ENCODE measurements around the gene TMEM198. TPM values are rescaled to one million over a fixed set of nuclear protein-coding genes. Genes with fewer than 3 reads are reported as not detected.

TMEM198 gene
- polyA plus RNA-seq, 1 donor from 2014 or later = 44.0 TPM

DNA sequence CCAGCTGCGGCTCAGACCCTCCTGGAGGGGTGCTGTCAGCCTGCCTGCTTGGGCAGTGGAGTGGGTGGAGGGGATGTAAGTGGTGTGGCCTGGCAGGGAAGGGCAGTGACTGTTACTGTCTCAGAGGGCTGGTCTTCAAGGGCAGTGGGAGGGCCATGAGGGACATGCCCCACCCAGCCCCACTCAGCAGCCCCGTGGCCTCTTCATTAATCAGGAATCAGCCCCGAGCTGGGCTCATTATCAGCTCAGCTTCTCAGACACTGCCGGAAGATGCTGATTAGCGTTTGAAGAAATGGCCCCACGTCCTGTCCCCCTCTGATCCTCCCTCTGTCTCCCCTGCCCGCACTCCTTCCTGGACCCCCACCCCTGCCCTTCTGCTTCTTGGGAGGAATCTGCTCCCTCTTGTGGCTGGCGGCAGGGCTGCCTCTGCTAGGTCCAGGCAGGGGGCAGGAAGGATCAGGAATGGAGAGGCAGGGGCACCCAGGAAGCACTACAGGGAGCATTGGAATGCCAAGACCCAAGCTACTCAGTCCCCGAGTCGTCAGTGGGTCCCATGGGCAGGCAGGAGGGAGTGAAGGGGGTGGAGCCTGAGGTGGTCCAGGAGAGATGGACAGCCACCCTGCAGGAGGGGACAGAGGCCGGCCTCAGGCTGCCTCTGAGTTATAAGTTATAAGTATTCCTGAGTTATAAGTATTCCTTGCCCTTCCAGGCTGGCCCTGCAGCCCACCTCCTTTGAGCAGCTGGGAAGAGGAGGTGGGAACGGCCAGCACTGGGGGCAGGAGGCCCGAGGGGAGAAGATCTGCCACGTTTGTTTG, 22.6 kb upstream of the TMEM198 start:
- no peaks in the 10 kb centered on the region for H3K79me2 ChIP-seq (replicated peaks; ENCODE audit: insufficient read depth, low read length)
- H4K20me1 ChIP-seq (ENCODE audit: insufficient read depth) = no peaks in the 10 kb centered on the region
- H3K4me3 ChIP-seq (ENCODE audit: low read length) = no peak overlapping the region
- H2AFZ ChIP-seq (ENCODE audit: low read depth, low read length) = no peak overlapping the region
- no peaks in the 10 kb centered on the region for H3K9me3 ChIP-seq (ENCODE audit: low read length)
- H3K36me3 ChIP-seq (ENCODE audit: insufficient read depth, low read length) = no peaks in the 10 kb centered on the region
- H3K9ac ChIP-seq (ENCODE audit: low read length) = no peak overlapping the region
- no peak overlapping the region for H3K4me2 ChIP-seq (ENCODE audit: low read length)
- no peaks in the 10 kb centered on the region for H3K9me2 ChIP-seq (ENCODE audit: insufficient read depth, low read length)
- peak; percentile 57 for TF ChIP-seq SMC3 (conservative IDR thresholded peaks at IDR 0.05; ENCODE audit: poor library complexity)
- TF ChIP-seq, protein P1, sequence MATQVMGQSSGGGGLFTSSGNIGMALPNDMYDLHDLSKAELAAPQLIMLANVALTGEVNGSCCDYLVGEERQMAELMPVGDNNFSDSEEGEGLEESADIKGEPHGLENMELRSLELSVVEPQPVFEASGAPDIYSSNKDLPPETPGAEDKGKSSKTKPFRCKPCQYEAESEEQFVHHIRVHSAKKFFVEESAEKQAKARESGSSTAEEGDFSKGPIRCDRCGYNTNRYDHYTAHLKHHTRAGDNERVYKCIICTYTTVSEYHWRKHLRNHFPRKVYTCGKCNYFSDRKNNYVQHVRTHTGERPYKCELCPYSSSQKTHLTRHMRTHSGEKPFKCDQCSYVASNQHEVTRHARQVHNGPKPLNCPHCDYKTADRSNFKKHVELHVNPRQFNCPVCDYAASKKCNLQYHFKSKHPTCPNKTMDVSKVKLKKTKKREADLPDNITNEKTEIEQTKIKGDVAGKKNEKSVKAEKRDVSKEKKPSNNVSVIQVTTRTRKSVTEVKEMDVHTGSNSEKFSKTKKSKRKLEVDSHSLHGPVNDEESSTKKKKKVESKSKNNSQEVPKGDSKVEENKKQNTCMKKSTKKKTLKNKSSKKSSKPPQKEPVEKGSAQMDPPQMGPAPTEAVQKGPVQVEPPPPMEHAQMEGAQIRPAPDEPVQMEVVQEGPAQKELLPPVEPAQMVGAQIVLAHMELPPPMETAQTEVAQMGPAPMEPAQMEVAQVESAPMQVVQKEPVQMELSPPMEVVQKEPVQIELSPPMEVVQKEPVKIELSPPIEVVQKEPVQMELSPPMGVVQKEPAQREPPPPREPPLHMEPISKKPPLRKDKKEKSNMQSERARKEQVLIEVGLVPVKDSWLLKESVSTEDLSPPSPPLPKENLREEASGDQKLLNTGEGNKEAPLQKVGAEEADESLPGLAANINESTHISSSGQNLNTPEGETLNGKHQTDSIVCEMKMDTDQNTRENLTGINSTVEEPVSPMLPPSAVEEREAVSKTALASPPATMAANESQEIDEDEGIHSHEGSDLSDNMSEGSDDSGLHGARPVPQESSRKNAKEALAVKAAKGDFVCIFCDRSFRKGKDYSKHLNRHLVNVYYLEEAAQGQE (IDR thresholded peaks at IDR 0.05; ENCODE audit: borderline replicate concordance) = no peak
- peak; percentile 48 for TF ChIP-seq RAD21 (conservative IDR thresholded peaks at IDR 0.05)
- TF ChIP-seq, protein P2, sequence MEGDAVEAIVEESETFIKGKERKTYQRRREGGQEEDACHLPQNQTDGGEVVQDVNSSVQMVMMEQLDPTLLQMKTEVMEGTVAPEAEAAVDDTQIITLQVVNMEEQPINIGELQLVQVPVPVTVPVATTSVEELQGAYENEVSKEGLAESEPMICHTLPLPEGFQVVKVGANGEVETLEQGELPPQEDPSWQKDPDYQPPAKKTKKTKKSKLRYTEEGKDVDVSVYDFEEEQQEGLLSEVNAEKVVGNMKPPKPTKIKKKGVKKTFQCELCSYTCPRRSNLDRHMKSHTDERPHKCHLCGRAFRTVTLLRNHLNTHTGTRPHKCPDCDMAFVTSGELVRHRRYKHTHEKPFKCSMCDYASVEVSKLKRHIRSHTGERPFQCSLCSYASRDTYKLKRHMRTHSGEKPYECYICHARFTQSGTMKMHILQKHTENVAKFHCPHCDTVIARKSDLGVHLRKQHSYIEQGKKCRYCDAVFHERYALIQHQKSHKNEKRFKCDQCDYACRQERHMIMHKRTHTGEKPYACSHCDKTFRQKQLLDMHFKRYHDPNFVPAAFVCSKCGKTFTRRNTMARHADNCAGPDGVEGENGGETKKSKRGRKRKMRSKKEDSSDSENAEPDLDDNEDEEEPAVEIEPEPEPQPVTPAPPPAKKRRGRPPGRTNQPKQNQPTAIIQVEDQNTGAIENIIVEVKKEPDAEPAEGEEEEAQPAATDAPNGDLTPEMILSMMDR (IDR thresholded peaks at IDR 0.05; ENCODE audit: poor library complexity, severe bottlenecking) = peak; percentile 59
- no peaks in the 10 kb centered on the region for H3K27me3 ChIP-seq (ENCODE audit: insufficient read depth, low read depth, low read length)
- H3K27ac ChIP-seq (ENCODE audit: low read length) = no peak overlapping the region
- H3F3A ChIP-seq (ENCODE audit: insufficient read depth, low read length, poor library complexity, severe bottlenecking) = no peaks in the 10 kb centered on the region

DNA sequence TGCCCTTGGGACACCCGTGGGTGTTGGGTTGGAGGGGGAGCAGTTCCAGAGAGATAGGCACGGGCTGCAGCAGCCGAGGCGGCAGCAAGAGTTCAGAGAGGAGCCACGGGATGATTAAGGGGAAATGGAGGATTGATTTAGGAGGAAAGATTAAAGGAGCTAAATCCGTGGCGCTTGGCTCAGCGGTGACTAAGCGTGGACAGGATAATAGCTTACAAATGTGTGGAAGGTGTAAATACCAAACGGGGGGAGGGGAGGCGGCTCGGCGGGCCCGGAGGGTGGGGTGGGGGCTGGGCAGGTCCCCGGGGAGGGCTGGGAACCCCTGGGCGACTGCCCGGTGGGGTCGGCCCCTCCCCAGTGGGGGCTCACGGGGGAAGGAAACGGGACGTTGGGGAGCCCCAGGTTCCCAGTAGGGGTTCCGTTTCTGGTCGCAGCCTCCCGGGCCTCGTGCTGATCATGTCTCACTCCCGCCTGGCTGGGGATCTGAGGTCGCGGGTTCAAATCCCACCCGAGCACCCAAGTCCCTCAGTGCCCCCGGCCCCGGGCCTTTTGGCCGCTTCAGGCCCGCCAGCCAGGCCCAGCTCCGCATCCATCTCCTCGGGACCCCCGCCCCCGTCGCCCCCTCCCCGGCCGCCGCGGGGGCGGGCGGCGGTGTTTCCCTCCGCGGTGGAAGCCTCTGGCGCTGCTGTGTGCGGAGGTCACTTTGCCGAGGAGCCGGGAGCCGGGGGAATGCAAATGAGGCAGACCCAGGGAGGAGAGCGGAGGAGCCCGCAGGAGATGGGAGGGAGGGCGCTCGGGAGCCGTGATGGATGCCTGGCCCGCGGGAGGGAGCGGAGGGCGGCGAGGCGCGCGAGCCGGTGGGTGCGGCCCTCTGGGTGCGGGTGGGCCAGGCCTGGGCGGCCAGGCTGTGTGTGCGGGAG, 21.5 kb upstream of the TMEM198 start:
- Histone ChIP-seq H4K20me1 (ENCODE audit: insufficient read depth) (no peaks in the 10 kb centered on the region), H3K27me3 (ENCODE audit: insufficient read depth, low read depth, low read length) (no peaks in the 10 kb centered on the region), H3K9ac (ENCODE audit: low read length) (no peak overlapping the region), H3K36me3 (ENCODE audit: insufficient read depth, low read length) (no peaks in the 10 kb centered on the region), H3K9me2 (ENCODE audit: insufficient read depth, low read length) (no peaks in the 10 kb centered on the region), H2AFZ (ENCODE audit: low read depth, low read length) (no peak overlapping the region), H3K4me3 (ENCODE audit: low read length) (peak overlapping the region; percentile 55), H3K9me3 (ENCODE audit: low read length) (no peaks in the 10 kb centered on the region), H3K79me2 (replicated peaks; ENCODE audit: insufficient read depth, low read length) (no peaks in the 10 kb centered on the region), H3K27ac (ENCODE audit: low read length) (no peak overlapping the region), H3F3A (ENCODE audit: insufficient read depth, low read length, poor library complexity, severe bottlenecking) (no peaks in the 10 kb centered on the region), H3K4me2 (ENCODE audit: low read length) (no peak overlapping the region)
- TF ChIP-seq TAF1 (IDR thresholded peaks at IDR 0.05; ENCODE audit: low read depth) = no peak
- no peak for TF ChIP-seq MXI1 (conservative IDR thresholded peaks at IDR 0.05; ENCODE audit: poor library complexity, severe bottlenecking)
- TF ChIP-seq, protein P1 (IDR thresholded peaks at IDR 0.05; ENCODE audit: borderline replicate concordance) = no peak
- TF ChIP-seq RAD21 (conservative IDR thresholded peaks at IDR 0.05) = no peak
